PC-9 (cell line): ENCODE data around the gene ITGA6. TPM values are rescaled to one million over a fixed set of nuclear protein-coding genes. Genes with fewer than 3 reads are reported as not detected.

Source experiments
- BruUV-seq: library from RNA; stranded (reverse); fragments of 400-500 nt; replicated peaks from 2 replicates; lab custom pipeline; 2021; lab: Mats Ljungman, UMichigan
- CTCF ChIA-PET: fragments of 300-600 bp; sonication (Branson Sonifier 250); formaldehyde crosslinking; loops from one replicate; lab custom pipeline; 2022; ENCODE audit warnings: antibody characterized with exemption; lab: Charles Lee
- POLR2A ChIA-PET: fragments of 300-600 bp; sonication (Branson Sonifier 250); formaldehyde crosslinking; loops from one replicate; lab custom pipeline; 2022; ENCODE audit warnings: antibody characterized with exemption; ENCODE audit not compliant: unreplicated experiment; lab: Charles Lee
- DNase-seq, 2 experiments: peaks; one replicate each; pipeline versions ENCODE4 v3.0.0 to v3.0.0-alpha.2; 2015 to 2022; ENCODE audit warnings: mixed read lengths in 1 of 2
- H2AFZ ChIP-seq: fragments of 200-600 bp; sonication (generic); 2 replicates; pipeline ENCODE4 v1.8.1; 2017; ENCODE audit warnings: antibody characterized with exemption
- H3F3A ChIP-seq: fragments of 200-600 bp; sonication (generic); 2 replicates; pipeline ENCODE4 v1.8.1; 2017; ENCODE audit warnings: antibody characterized with exemption, mild to moderate bottlenecking, low read depth; ENCODE audit not compliant: insufficient read depth
- H3K27ac ChIP-seq: fragments of 200-600 bp; sonication (generic); 2 replicates; pipeline ENCODE4 v1.6.1; 2016; ENCODE audit warnings: mixed run types
- H3K27me3 ChIP-seq: fragments of 200-600 bp; sonication (generic); 2 replicates; pipeline ENCODE4 v1.6.1; 2016; ENCODE audit warnings: low read depth, mixed run types; ENCODE audit not compliant: insufficient read depth
- H3K36me3 ChIP-seq: fragments of 200-600 bp; sonication (generic); 2 replicates; pipeline ENCODE4 v1.6.1; 2016; ENCODE audit warnings: low read depth, mixed run types
- H3K4me1 ChIP-seq: fragments of 200-600 bp; sonication (generic); replicated peaks from 2 replicates; pipeline ENCODE4 v1.6.1; 2016; ENCODE audit warnings: mixed run types; ENCODE audit not compliant: insufficient read depth
- H3K4me2 ChIP-seq: fragments of 200-600 bp; sonication (generic); 2 replicates; pipeline ENCODE4 v1.6.1; 2017; ENCODE audit warnings: mixed run types
- H3K4me3 ChIP-seq: fragments of 200-600 bp; sonication (generic); 2 replicates; pipeline ENCODE4 v1.6.1; 2016; ENCODE audit warnings: mixed run types
- H3K79me2 ChIP-seq: fragments of 200-600 bp; sonication (generic); 2 replicates; pipeline ENCODE4 v1.6.1; 2017; ENCODE audit warnings: low read depth, mixed run types
- H3K9me2 ChIP-seq: fragments of 200-600 bp; sonication (generic); 2 replicates; pipeline ENCODE4 v1.8.1; 2017; ENCODE audit warnings: mild to moderate bottlenecking; ENCODE audit not compliant: insufficient read depth
- H3K9me3 ChIP-seq: fragments of 200-600 bp; sonication (generic); 2 replicates; pipeline ENCODE4 v1.8.1; 2016; ENCODE audit warnings: low read depth; ENCODE audit not compliant: insufficient read depth
- H4K20me1 ChIP-seq: fragments of 200-600 bp; sonication (generic); 2 replicates; pipeline ENCODE4 v1.8.1; 2017; ENCODE audit not compliant: insufficient read depth
- EZH2 ChIP-seq: fragments of 200-600 bp; sonication (generic); IDR thresholded peaks from 2 replicates; pipeline ENCODE4 v1.8.0; 2017; ENCODE audit warnings: antibody characterized with exemption, low read depth
- intact Hi-C: fragments of 100-400 bp; cut with micrococcal nuclease; formaldehyde crosslinking; loops from one replicate; pipeline ENCODE4 v1.10.0; 2022; ENCODE audit not compliant: unreplicated experiment
- total RNA-seq: library from RNA; stranded (reverse); gene quantifications from 2 replicates; pipeline ENCODE4 v1.2.3, GENCODE V29; 2021
- TF ChIP-seq, protein P1 (sequence below): fragments of 200-600 bp; sonication (generic); conservative IDR thresholded peaks from 2 replicates; pipeline ENCODE4 v1.6.1; 2017; ENCODE audit warnings: mixed run types, antibody characterized with exemption, mild to moderate bottlenecking, moderate library complexity

Gene ITGA6
- total RNA-seq, 1 experiment from 2014 or later: 213 TPM

DNA sequence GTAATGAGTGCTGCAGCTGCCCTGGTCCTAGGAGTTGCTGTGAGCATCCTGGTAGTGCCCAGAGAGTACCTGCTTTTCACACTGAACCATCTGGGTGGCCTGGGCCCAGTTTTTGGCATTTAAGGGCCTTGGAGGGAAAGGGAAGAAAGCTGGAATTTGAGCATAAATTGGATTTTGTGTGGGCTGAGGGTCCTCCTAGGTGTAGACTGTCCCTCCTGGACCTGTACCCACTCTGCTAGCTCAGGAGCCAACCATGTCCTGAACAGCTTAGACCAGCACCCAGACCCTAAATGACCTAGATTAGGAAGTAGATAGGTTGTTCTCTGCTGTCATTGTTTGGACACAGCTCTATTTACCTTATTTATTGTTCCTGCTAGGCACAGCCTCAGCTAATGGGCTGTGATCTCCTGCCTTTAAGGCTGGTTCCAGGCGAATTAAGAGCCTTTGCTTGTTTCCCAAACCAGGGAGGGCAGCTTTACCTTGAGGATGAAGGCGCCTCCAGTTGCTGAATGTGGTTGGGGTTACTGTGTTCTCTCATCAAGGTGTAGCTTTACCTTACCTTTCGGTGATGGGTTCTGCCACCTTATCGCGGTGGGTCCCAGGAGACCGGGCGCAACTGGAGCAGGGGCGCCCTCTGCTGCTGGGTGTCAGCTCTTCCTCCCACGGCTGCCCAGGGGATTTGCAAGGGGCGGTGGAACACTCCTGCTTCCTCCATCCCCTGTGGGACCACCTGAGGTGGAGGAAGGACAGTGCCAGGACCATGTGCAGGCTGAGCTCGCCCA lies 34.4 kb downstream of the ITGA6 start:
- H3K4me1 ChIP-seq: peaks cover 62% of the 10 kb centered on the region
- H3K79me2 ChIP-seq: peaks cover 88% of the 10 kb centered on the region
- no peak overlapping the region for H3K4me3 ChIP-seq
- BruUV-seq: no TSS peak
- no peaks in the 10 kb centered on the region for H3K27me3 ChIP-seq
- peak overlapping the region; percentile 4; the same call in 1 of the 2 replicates for H3K27ac ChIP-seq
- H3K36me3 ChIP-seq: peaks cover 5% of the 10 kb centered on the region; the same call in 1 of the 2 replicates
- TF ChIP-seq, protein P1, sequence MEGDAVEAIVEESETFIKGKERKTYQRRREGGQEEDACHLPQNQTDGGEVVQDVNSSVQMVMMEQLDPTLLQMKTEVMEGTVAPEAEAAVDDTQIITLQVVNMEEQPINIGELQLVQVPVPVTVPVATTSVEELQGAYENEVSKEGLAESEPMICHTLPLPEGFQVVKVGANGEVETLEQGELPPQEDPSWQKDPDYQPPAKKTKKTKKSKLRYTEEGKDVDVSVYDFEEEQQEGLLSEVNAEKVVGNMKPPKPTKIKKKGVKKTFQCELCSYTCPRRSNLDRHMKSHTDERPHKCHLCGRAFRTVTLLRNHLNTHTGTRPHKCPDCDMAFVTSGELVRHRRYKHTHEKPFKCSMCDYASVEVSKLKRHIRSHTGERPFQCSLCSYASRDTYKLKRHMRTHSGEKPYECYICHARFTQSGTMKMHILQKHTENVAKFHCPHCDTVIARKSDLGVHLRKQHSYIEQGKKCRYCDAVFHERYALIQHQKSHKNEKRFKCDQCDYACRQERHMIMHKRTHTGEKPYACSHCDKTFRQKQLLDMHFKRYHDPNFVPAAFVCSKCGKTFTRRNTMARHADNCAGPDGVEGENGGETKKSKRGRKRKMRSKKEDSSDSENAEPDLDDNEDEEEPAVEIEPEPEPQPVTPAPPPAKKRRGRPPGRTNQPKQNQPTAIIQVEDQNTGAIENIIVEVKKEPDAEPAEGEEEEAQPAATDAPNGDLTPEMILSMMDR: peak; percentile 84
- TF ChIP-seq EZH2: no peak
- 0 out of 2 replicates have a peak overlapping the region, but pooled peaks have one; percentile 6 for H3K4me2 ChIP-seq
- H4K20me1 ChIP-seq: no peaks in the 10 kb centered on the region
- no peak overlapping the region for H2AFZ ChIP-seq
- POLR2A ChIA-PET: interaction anchor here (0.6 kb wide), 1 partner anchor 10 kb away, joined by 3 read pairs; no protein-coding TSS in a partner anchor
- CTCF ChIA-PET: interaction anchor here (0.6 to 5.7 kb wide), 33 partner anchors 9 to 1375 kb away, joined by 3 to 88 read pairs (median 5); partner anchors contain the start of gene ITGA6
- DNase-seq: peak in 1 of 2 experiments; percentile 86
- intact Hi-C loops: loop anchor here (1.0 to 10.0 kb wide), 7 partner anchors 32 to 1375 kb away; no protein-coding TSS in a partner anchor
- H3K9me2 ChIP-seq: no peaks in the 10 kb centered on the region
- peaks cover 56% of the 10 kb centered on the region for H3F3A ChIP-seq
- H3K9me3 ChIP-seq: no peaks in the 10 kb centered on the region

DNA sequence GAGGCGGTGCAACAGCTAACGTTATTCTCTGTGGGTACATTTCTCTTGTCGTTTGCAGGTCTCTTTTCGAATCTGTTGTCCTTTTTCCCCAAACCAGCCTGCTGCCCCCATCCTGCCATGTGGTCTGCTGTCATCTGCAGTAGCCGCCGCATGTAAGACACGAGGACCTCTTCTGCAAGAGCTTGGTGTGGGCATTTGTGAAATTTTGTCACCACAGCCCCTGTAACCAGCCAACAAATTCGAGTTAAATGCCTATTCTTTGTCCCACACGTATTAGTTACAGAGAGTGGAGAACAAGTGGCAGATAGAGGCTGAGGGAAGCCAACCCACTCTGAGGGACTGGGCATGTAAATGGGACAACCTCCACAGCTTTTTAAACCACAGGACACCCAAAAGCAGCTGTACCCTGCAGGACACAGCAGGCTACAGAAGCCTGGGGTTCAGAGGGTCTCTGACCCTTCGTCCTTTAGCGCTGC lies 35.0 kb downstream of the ITGA6 start:
- Histone ChIP-seq H3K4me1 (peaks cover 61% of the 10 kb centered on the region), H3K4me2 (peak overlapping the region; percentile 35), H3K27me3 (no peaks in the 10 kb centered on the region), H3K9me2 (no peaks in the 10 kb centered on the region), H3K4me3 (no peak overlapping the region), H3F3A (peaks cover 56% of the 10 kb centered on the region), H4K20me1 (no peaks in the 10 kb centered on the region), H3K27ac (peak overlapping the region; percentile 61), H3K79me2 (peaks cover 86% of the 10 kb centered on the region), H2AFZ (no peak overlapping the region), H3K9me3 (no peaks in the 10 kb centered on the region), H3K36me3 (peaks cover 5% of the 10 kb centered on the region; the same call in 1 of the 2 replicates)
- CTCF ChIA-PET: interaction anchor here (0.7 to 5.7 kb wide), 18 partner anchors 10 to 1376 kb away, joined by 3 to 88 read pairs (median 6); partner anchors contain the start of gene ITGA6
- no peak for DNase-seq
- POLR2A ChIA-PET: no interaction called here
- intact Hi-C loops: loop anchor here (1.0 to 10.0 kb wide), 7 partner anchors 33 to 1376 kb away; no protein-coding TSS in a partner anchor
- no TSS peak for BruUV-seq
- TF ChIP-seq, protein P1: peak; percentile 48; the same call in 1 of the 2 replicates
- no peak for TF ChIP-seq EZH2

DNA sequence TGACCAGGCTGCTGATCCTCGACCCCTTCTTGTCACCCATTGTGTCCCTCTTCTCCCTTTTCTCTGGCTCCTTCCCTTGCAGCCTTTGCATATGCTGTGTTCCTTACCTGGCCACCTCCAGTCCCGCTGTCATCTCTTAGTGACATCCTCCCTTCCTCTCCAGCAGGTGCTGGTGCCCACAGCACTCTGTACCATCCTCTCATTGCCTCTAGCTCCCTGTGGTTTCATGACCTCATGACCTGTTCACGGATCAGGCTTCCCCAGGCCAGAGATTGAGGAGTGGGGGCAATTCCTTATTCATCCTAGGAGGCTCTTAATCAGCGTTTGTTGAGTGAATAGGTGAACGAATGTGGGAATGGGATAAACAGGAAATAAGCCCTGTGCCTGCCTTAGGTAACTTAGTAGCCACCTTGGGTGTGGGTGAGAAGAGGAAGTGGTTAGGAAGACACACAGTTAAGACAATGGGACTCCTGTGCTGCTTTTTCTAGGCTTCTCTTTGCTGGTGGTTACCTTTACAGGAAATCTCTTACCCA lies 35.5 kb downstream of the ITGA6 start:
- peak overlapping the region; percentile 35 for H3K4me2 ChIP-seq
- no peaks in the 10 kb centered on the region for H3K27me3 ChIP-seq
- H3K36me3 ChIP-seq: peaks cover 6% of the 10 kb centered on the region; the same call in 1 of the 2 replicates
- TF ChIP-seq, protein P1: no peak
- no peak for TF ChIP-seq EZH2
- no peaks in the 10 kb centered on the region for H3K9me3 ChIP-seq
- H3K79me2 ChIP-seq: peaks cover 81% of the 10 kb centered on the region
- H3K4me3 ChIP-seq: no peak overlapping the region
- peaks cover 61% of the 10 kb centered on the region for H3K4me1 ChIP-seq
- H3K27ac ChIP-seq: peak overlapping the region; percentile 61
- H3F3A ChIP-seq: peaks cover 56% of the 10 kb centered on the region
- no TSS peak for BruUV-seq
- H4K20me1 ChIP-seq: no peaks in the 10 kb centered on the region
- H2AFZ ChIP-seq: no peak overlapping the region
- POLR2A ChIA-PET: interaction anchor here (0.6 kb wide), 1 partner anchor 8 kb away, joined by 4 read pairs; no protein-coding TSS in a partner anchor
- DNase-seq: peak; percentile 33 to 82
- intact Hi-C loops: loop anchor here (1.0 to 10.0 kb wide), 8 partner anchors 34 to 1377 kb away; no protein-coding TSS in a partner anchor
- no peaks in the 10 kb centered on the region for H3K9me2 ChIP-seq
- CTCF ChIA-PET: interaction anchor here (0.6 to 5.7 kb wide), 13 partner anchors 20 to 1376 kb away, joined by 3 to 88 read pairs (median 6); partner anchors contain the start of gene ITGA6
